Uterus (tissue), 2 donors: Measurements from ENCODE around the gene CYP11A1.

Source experiments
- CTCF ChIP-seq, 4 experiments: fragments of 200-600 bp in 2 of 4; fragments of 450-650 bp in 2 of 4; sonication (generic) in 2 of 4; IDR thresholded peaks; one replicate each; pipeline ENCODE4 v1.5.1; 2016 to 2019; ENCODE audit warnings: antibody characterized with exemption in 4 of 4, mild to moderate bottlenecking in 2 of 4, moderate library complexity in 1 of 4
- POLR2A ChIP-seq, 2 donors: fragments of 450-650 bp; IDR thresholded peaks; one replicate each; pipeline ENCODE4 v1.6.1; 2016; ENCODE audit warnings: antibody characterized with exemption in 2 of 2, mild to moderate bottlenecking in 1 of 2, moderate library complexity in 1 of 2

DNA sequence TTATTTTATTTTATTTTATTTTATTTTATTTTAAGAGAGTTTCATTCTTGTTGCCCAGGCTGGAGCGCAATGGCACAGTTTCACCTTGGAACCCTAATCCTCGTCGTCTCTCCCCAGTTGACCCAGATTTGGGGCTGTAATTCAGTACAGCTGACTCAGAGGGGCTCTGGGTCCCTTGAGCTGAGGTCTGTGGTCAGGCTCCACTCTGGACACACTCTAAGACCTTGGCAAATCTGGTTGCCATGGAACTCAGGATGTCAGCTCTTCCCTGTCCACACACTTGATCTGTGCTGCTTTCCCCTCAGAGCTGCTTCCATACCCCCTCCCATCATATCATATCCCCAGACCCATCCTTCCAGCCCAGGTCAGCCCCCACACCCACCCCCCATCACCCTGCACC is 675 bp upstream of the CYP11A1 start:
- TF ChIP-seq CTCF (IDR thresholded peaks at IDR 0.05), result no peak
- no peak for TF ChIP-seq POLR2A (IDR thresholded peaks at IDR 0.05)
